Keratinocyte (primary cell): ENCODE measurements around the gene CDKAL1.

Experiments
- CTCF ChIP-seq, 3 experiments: IDR thresholded peaks in 1 of 3; conservative IDR thresholded peaks in 1 of 3; optimal IDR thresholded peaks in 1 of 3; 2 replicates in 2 of 3; 3 replicates in 1 of 3; pipeline versions ENCODE3 to v1.5.1; 2011; ENCODE audit warnings: low read length in 3 of 3, mild to moderate bottlenecking in 3 of 3, moderate library complexity in 2 of 3, control low read depth in 1 of 3, inconsistent platforms in 1 of 3; ENCODE audit not compliant: insufficient read depth in 2 of 3; ENCODE audit errors: extremely low read depth in 1 of 3
- EZH2 ChIP-seq: IDR thresholded peaks from one replicate; pipeline ENCODE4 v1.6.1; 2012; ENCODE audit warnings: inconsistent platforms, mild to moderate bottlenecking, low read length, moderate library complexity

- TF ChIP-seq CTCF (optimal IDR thresholded peaks at IDR 0.05 in 1 of 3, IDR thresholded peaks at IDR 0.05 in 1 of 3, conservative IDR thresholded peaks at IDR 0.05 in 1 of 3; ENCODE audit: extremely low read depth in 1 of 3, insufficient read depth in 2 of 3, low read length in 3 of 3) (no peak), EZH2 (no peak)
Measured at GRCh38 chr6:20856681-20857288, 322.5 kb downstream of the CDKAL1 start.
